Neuron (in vitro differentiated cells): ENCODE results near the gene MARF1.
"Not testable (repeated sequence)": the region's sequence is repeated elsewhere in the genome, so short reads cannot be mapped to it uniquely, and the experiment has no call there.

Experiments used
- H2AFZ ChIP-seq: one replicate; pipeline ENCODE4 v1.6.1; 2013; ENCODE audit warnings: low read depth, mild to moderate bottlenecking, inconsistent platforms, low read length, moderate library complexity
- H3K27me3 ChIP-seq: one replicate; pipeline ENCODE4 v1.6.1; 2013; ENCODE audit warnings: low read length; ENCODE audit not compliant: insufficient read depth
- H3K36me3 ChIP-seq: one replicate; pipeline ENCODE4 v1.6.1; 2013; ENCODE audit warnings: low read length; ENCODE audit not compliant: insufficient read depth
- H3K4me1 ChIP-seq: one replicate; pipeline ENCODE4 v1.6.1; 2013; ENCODE audit warnings: low read length; ENCODE audit not compliant: insufficient read depth
- H3K4me3 ChIP-seq: 2 replicates; pipeline ENCODE4 v1.5.1; 2013; ENCODE audit warnings: mild to moderate bottlenecking, low read length, moderate library complexity
- H3K9me3 ChIP-seq: one replicate; pipeline ENCODE4 v1.6.1; 2013; ENCODE audit warnings: low read length

The MARF1 gene

DNA sequence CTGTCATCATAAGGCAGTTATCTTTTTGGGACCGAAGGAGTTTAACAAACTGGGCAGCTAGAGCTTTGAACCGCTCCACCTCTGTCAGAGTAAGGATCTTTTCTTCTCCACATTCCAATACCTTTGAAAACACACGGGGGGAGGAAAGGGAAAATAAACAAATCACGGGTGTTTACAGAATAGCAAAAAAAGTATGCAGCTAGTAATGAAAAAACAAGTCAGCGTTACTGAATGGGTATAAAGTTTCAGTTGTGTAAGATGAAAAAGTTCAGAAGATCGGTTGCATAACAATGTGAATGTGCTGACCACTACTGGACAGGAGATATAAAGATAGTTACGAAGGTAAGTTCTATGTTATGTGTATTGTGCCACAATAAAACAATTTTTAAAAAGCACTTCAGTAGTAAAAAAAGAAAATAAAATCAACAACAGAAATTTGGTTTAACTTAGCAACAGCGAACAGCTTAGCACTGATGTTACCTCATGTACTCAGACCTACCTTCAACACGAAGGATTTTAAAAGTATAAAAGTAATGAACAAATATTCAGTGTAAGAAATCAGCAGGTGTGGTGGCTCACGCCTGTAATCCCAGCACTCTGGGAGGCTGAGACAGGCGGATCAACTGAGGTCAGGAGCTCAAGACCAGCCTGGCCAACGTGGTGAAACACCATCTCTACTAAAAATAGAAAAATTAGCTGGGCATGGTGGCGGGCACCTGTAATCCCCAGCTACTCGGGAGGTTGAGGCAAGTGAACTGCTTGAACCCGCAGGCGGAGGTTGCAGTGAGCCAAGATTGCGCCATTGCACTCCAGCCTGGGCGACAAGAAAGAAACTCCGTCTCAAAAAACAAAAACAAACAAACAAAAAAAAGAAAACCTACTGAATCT is 34.3 kb downstream of the MARF1 start:
- Histone ChIP-seq H3K36me3 (peaks cover 86% of the 10 kb centered on the region), H3K4me1 (no peaks in the 10 kb centered on the region), H2AFZ (no peak overlapping the region), H3K4me3 (no peak overlapping the region), H3K27me3 (no peaks in the 10 kb centered on the region), H3K9me3 (no peaks in the 10 kb centered on the region)

DNA sequence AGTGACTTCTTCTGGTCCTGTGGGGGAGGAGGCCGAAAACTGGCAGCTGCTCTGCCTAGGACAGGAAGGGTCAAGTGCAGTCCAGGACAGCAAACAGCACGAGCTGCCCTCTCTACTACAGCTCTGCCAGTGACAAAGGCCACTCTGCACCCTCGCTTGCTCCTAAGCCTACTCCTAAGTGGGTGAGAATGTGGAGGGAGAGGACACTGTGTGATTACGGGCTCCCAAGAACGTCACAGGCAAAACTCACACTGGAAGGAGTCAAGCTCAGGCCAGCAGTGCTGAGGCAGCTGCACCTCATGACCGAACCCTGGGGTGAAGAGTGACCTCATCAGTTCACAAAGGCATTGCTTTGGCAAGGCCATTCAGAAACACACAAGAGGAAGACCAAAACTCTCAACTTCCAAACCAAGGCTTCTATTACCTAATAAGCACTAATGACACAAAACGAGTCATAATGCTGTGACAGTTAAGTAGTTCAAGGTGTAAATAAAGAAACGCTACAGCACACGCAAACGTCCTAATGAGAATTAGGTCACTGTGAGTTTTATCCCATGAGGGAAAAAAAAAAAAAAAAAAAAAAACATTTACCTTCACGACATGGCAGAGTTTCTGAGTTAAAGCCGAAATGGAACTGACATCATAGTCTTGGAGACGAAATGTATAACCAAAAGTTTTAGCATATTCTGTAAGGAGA is 35.1 kb downstream of the MARF1 start:
- Histone ChIP-seq H3K4me3 (no peak overlapping the region), H3K27me3 (no peaks in the 10 kb centered on the region), H3K9me3 (no peaks in the 10 kb centered on the region), H3K4me1 (no peaks in the 10 kb centered on the region), H3K36me3 (peaks cover 90% of the 10 kb centered on the region), H2AFZ (no peak overlapping the region)

- peaks cover 90% of the 10 kb centered on the region for H3K36me3 ChIP-seq
- not testable (repeated sequence) for H2AFZ ChIP-seq, H3K9me3 ChIP-seq, H3K4me3 ChIP-seq, H3K27me3 ChIP-seq, H3K4me1 ChIP-seq
These were observed 35.7 kb downstream of the MARF1 start for GRCh38 chr16:15607221-15607699.

DNA sequence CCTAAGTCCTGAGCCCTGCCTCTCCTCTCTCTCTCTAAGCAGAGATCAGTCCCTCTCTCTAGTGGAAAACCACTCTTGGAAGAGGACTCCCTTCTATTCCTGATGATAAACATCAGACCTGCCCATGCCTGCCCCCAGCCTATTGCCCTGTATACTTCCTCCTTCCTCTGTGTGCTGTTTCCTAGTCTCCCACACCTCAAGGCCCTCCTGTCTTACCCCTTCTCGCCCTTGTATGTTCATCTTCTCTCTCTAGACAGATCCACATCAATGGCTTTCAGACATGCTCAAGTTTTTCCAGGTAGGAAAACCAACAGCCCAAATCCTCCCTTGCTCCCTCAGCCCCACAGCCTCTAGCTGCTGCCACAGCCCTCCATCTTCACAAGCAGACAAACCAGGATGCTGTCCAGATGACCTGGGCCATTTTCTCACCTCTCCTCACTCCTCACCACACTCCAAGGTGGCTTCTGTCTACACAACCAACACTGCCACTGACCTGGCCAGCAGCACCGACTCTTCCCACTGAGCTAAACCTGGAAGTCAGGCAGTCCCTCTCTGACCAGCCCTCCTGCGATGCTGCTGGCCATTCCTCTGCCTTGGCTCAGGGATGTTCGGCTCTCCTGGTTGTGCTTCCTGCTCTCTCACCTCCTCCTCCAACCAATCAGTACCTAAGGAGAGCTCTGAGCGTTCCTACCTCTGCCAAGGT is 36.3 kb downstream of the MARF1 start:
- Histone ChIP-seq H3K27me3 (no peaks in the 10 kb centered on the region), H3K4me1 (no peaks in the 10 kb centered on the region), H2AFZ (no peak overlapping the region), H3K4me3 (no peak overlapping the region), H3K36me3 (peaks cover 90% of the 10 kb centered on the region), H3K9me3 (no peaks in the 10 kb centered on the region)

DNA sequence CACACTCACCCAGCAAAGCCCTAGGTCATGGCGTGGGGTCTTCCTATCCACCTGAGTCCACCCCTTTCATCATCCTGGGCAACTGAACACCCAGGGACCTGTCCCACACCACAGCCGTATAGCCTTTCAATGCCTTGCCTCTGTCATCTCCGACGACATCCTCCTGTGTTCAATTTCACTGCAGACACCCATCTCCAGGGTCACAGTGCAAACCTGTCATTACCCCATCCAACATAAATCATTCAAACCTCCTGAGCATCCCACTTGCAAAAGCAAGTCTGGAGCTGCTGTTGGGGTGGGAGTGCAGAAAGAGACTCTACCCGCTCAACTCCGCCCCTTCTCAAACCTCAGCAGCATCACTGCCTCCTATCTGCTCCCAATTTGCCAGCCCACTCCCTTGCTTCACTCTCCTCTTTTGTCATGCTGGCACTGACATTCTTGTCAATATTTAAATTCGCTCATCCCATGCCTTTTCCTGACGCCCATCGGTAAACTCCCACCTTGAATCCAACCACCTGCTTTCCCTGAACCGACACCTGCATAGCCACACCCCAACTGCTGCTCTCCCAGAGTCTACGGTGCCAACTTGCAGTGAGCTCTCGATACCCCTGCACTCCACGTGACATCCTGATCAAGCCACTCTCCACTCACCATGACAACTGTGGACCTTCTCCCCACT is 37.0 kb downstream of the MARF1 start:
- peaks cover 92% of the 10 kb centered on the region for H3K36me3 ChIP-seq

DNA sequence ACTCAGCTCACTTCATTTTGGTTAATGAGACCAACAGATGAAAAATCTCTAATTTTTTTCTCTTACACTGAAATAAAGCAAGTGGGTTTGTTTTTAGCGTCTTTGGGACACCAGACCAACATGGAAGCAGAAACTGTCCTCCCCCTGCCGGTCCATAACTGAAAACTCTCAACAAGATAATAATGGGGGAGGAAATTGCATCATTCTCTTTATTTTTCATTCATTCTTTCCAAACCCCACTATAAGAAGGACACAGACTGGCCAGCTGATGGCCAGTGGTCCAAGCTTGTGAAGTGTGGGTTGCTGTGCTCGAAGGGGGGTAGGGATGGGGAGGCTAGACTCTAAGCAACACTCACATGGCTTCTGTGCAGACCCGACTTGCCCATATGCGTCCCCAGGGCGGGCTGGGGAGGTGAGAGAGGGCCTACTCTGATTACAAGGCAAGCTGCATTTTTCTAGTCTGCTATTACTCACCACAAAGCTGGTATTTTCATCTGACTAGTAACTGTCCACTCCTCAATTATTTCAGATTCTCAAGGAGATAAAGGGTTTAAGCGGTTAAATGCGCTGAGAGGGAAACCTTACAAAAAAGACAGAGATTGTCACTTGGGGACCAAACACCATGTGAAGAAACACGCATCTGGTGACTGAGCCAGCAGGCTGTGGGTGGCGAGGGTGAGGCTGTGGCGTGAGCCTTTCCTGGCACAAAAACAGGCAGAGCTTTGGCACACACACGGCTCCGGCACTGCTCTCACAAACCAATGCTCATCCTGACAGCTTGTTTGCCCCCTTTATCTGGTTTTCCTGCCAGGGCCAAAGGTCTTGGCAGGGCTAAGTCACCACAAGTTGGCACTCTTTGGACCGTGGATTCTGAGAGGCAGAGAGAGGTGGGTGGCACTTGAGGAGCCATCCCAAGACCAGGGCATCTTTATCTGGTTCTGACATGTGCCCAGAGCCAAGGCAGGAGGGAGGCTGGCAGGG is 38.2 kb downstream of the MARF1 start:
- Histone ChIP-seq H3K9me3 (no peaks in the 10 kb centered on the region), H3K4me3 (no peak overlapping the region), H2AFZ (no peak overlapping the region), H3K27me3 (no peaks in the 10 kb centered on the region), H3K36me3 (peaks cover 92% of the 10 kb centered on the region), H3K4me1 (no peaks in the 10 kb centered on the region)

More for the DNA sequence above, 37.0 kb downstream of the MARF1 start:
- Histone ChIP-seq H2AFZ (no peak overlapping the region), H3K4me1 (no peaks in the 10 kb centered on the region), H3K27me3 (no peaks in the 10 kb centered on the region), H3K9me3 (no peaks in the 10 kb centered on the region), H3K4me3 (no peak overlapping the region)

DNA sequence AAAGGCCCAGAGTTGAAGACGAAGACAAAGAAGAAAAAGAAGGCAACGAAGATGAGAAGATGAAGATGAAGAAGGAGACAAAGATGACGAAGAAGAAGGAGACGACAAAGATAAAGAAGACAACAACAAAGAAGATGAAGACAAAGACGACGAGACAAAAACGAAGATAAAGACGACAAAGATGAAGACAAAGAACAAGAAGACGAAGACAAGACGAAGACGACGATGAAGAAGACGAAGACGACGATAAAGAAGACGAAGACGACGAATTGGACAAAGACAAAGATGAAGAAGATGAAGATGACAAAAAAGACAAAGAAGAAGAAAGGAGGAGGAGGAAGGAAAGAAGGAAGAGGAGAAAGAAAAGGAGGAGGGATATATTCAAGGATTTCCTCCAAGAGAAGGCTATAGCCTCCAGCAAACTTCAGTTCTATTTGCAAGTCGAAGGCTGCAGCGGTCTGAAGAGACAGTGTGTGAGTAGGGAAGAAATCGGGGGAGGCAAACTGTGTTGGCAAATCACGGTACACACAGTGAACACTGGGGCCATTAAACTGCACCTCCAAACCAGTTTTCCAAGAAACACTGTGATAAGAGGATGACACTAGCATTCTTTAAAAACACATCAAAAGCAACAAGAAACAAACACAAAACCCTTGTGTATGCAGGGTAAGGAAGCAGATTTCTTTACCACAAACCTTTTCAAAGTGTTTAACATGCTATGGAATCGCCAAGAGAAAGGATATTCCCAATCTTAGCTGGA is 40.5 kb downstream of the MARF1 start:
- Histone ChIP-seq H3K36me3 (peaks cover 95% of the 10 kb centered on the region), H2AFZ (no peak overlapping the region), H3K27me3 (no peaks in the 10 kb centered on the region), H3K4me3 (no peak overlapping the region), H3K9me3 (no peaks in the 10 kb centered on the region), H3K4me1 (no peaks in the 10 kb centered on the region)

GRCh38 chr16:15601212-15601879 is 41.6 kb downstream of the MARF1 start:
- Histone ChIP-seq H3K4me3 (no peak overlapping the region), H3K9me3 (no peaks in the 10 kb centered on the region), H3K4me1 (no peaks in the 10 kb centered on the region), H2AFZ (no peak overlapping the region), H3K27me3 (no peaks in the 10 kb centered on the region), H3K36me3 (peaks cover 97% of the 10 kb centered on the region)

GRCh38 chr16:15599303-15600070 is 43.5 kb downstream of the MARF1 start:
- H3K27me3 ChIP-seq, result no peaks in the 10 kb centered on the region
- peaks cover 100% of the 10 kb centered on the region for H3K36me3 ChIP-seq
- H3K4me3 ChIP-seq, result no peak overlapping the region
- no peaks in the 10 kb centered on the region for H3K9me3 ChIP-seq
- no peaks in the 10 kb centered on the region for H3K4me1 ChIP-seq
- no peak overlapping the region for H2AFZ ChIP-seq

GRCh38 chr16:15598648-15599190 is 44.2 kb downstream of the MARF1 start:
- Histone ChIP-seq H2AFZ (no peak overlapping the region), H3K9me3 (no peaks in the 10 kb centered on the region), H3K4me1 (no peaks in the 10 kb centered on the region), H3K27me3 (no peaks in the 10 kb centered on the region), H3K4me3 (no peak overlapping the region), H3K36me3 (peaks cover 100% of the 10 kb centered on the region)
